GM18951 (cell line): ENCODE data around the gene TRIM60.
"Not testable (repeated sequence)": the region's sequence is repeated elsewhere in the genome, so short reads cannot be mapped to it uniquely, and the experiment has no call there.

Experiments
- POLR2A ChIP-seq: IDR thresholded peaks from 4 replicates; pipeline ENCODE4 v1.6.1; 2011; ENCODE audit warnings: mild to moderate bottlenecking; ENCODE audit not compliant: insufficient read length, insufficient read depth; ENCODE audit errors: extremely low read depth
- in situ Hi-C: fragments of 300-500 bp; cut with MboI; formaldehyde crosslinking; loops from one replicate; pipeline ENCODE4 v1.12.0; 2022; ENCODE audit warnings: low sequenced_read_pairs, mixed read lengths, inconsistent platforms; ENCODE audit not compliant: unreplicated experiment

TRIM60 gene

DNA sequence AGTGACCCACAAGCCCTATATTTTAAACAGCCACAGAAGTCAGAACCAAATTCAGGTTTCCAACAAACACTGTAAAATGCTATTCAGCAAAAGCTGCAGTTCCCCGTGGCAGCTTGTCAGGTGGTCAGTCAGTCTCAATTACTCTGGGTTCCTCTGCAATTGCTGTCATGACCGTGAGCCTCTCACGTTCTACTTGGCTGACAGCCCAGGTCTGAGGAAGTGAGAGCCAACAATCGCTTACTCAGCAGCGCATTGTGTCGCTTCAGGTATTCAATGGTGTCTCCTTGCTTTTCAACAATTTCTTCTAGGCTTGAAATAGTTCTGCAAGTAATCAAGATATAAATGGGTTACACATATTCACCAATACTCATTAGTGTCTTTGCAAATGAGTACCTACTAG is 47.7 kb downstream of the TRIM60 start:
- in situ Hi-C loops = no loop called here

GRCh38 chr4:165084787-165085186 is 53.0 kb downstream of the TRIM60 start:
- in situ Hi-C loops = not testable (repeated sequence)

More for the DNA sequence above, 47.7 kb downstream of the TRIM60 start:
- no peak for TF ChIP-seq POLR2A

DNA sequence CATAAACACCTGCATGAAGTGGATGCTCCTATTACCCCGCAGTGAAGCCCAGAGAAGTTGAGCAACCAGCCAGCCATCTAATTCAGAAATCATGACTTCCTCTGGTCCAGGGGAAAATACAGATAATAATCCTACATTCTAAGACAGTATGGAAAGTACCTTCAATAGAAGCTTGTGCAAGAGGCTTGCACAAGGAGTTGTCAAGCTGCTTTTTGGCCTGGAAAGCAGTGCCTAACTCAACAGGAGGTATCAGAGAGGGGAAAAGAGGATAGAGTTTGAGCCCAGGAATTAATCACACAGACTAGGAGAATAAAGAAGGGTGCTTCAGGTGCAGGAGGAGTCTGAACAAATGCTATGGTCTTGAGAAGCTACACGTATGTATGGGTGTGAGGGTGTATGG is 54.1 kb downstream of the TRIM60 start:
- TF ChIP-seq POLR2A = no peak
- in situ Hi-C loops = no loop called here

DNA sequence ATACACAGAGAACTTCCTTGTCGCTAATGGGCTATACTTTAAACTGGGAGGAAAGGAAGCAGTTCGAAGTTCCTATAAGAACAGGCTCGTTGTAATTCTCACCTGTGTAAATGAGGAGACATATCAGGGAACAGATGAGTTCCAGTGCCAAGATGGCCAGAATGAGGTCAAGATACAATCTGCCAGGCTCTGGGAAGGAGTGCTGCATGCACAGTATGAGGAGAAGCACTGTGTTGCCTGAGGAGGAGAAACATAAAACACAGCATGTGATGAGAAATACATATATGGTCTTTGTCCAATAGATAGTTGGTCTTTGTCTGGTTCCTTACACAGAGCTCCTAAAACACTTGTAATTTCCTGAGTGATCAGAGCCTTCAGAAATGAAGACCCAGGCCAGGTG is 56.6 kb downstream of the TRIM60 start:
- in situ Hi-C loops = no loop called here
- no peak for TF ChIP-seq POLR2A
